C4-2B (cell line): ENCODE data around the gene SYNE2.
A peak's percentile ranks its signal among the peaks of the same experiment; 100 is the strongest.

Experiments
- H3K27ac ChIP-seq: fragments of 450-650 bp; 2 replicates; pipeline ENCODE4 v1.5.1; 2017
- CTCF ChIP-seq: fragments of 450-650 bp; conservative IDR thresholded peaks from 2 replicates; pipeline ENCODE4 v1.5.1; 2017; ENCODE audit warnings: mild to moderate bottlenecking
- ZFX ChIP-seq: fragments of 450-650 bp; IDR thresholded peaks from 2 replicates; pipeline ENCODE4 v1.6.1; 2017

The SYNE2 gene

DNA sequence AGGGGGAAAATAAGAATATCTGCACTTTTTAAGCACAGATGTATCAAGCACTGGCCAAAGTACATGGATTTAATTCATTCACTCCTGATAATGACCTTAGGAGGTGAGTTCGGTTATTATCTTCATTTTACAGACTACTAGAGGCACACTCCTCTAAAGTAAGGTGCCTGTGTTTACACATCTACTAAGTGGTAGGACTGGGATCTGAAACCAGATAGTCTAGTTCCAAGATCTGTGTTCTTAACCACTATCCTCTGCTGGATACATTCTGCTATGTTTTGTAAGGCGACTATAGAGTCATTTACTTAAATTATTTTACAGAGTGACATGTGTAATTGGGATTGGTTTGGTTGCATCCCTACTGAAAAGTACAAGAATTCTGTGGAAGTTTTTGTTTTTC, 266.1 kb downstream of the SYNE2 start:
- no peak for TF ChIP-seq CTCF
- no peak for TF ChIP-seq ZFX
- H3K27ac ChIP-seq = no peak overlapping the region

DNA sequence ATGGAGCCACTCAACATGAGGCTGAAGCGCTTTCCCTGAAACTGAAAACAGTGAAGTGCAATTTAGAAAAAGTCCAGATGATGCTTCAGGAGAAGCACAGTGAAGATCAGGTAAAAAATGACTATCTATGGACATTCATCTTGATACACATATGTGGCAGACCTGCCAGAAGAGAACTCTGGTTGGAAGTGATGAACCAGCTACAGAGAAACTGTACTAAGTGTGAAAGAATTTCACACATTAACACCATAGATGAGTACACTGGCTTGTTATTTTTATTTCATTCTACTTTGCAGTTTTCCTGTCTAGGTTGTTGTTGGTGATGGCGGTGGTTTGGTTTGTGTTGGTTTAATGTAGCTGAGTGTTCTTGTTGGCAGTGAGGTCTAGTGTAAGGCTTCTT, 266.7 kb downstream of the SYNE2 start:
- no peak overlapping the region for H3K27ac ChIP-seq
- no peak for TF ChIP-seq ZFX
- no peak for TF ChIP-seq CTCF

GRCh38 chr14:64119980-64120379, 267.2 kb downstream of the SYNE2 start:
- no peak overlapping the region for H3K27ac ChIP-seq
- no peak for TF ChIP-seq ZFX
- no peak for TF ChIP-seq CTCF

GRCh38 chr14:64123241-64123822, 270.5 kb downstream of the SYNE2 start:
- TF ChIP-seq CTCF = no peak
- no peak for TF ChIP-seq ZFX
- H3K27ac ChIP-seq = no peak overlapping the region

GRCh38 chr14:64125270-64125669, 272.5 kb downstream of the SYNE2 start:
- no peak overlapping the region for H3K27ac ChIP-seq
- no peak for TF ChIP-seq ZFX
- TF ChIP-seq CTCF = no peak

DNA sequence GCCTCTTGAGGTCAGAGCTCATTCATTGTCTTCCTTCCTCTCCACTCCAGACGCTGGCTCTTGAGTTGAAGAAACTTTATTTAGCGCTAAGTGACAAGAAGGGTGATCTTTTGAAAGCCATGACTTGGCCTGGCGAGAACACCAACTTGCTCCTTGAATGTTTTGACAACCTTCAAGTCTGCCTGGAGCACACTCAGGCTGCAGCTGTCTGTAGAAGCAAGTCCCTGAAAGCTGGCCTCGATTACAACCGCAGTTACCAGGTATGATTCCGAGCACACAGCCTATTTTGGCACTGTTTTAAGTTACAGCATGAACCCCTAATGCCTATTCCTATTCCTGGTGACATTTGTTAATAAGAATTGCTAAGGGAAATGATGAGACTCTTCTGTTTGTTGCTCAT, 273.7 kb downstream of the SYNE2 start:
- no peak for TF ChIP-seq CTCF
- TF ChIP-seq ZFX = no peak
- no peak overlapping the region for H3K27ac ChIP-seq

GRCh38 chr14:64137657-64138290, 285.0 kb downstream of the SYNE2 start:
- no peak overlapping the region for H3K27ac ChIP-seq
- TF ChIP-seq ZFX (no peak), CTCF (peak; percentile 82)
